Measurements from ENCODE around the gene SLC13A4.

GRCh38 chr7:135740889-135741288, 12.9 kb upstream of the SLC13A4 start:
- no peak for TF ChIP-seq MAX (IDR thresholded peaks at IDR 0.05)
- TF ChIP-seq CTCF (IDR thresholded peaks at IDR 0.05; ENCODE audit: low read depth, low read length, missing input control): no peak
- no peak for TF ChIP-seq TAF1 (conservative IDR thresholded peaks at IDR 0.05)
- TF ChIP-seq, protein P1, sequence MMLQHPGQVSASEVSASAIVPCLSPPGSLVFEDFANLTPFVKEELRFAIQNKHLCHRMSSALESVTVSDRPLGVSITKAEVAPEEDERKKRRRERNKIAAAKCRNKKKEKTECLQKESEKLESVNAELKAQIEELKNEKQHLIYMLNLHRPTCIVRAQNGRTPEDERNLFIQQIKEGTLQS (IDR thresholded peaks at IDR 0.05): no peak
- no peak for TF ChIP-seq YY1 (IDR thresholded peaks at IDR 0.05)
- TF ChIP-seq NR2F2 (IDR thresholded peaks at IDR 0.05): no peak
- TF ChIP-seq ZBTB33 (IDR thresholded peaks at IDR 0.05): no peak

Data from liver (tissue), 3 donors.